K562 (cell line): ENCODE data around the gene CLIP1. TPM values are rescaled to one million over a fixed set of nuclear protein-coding genes. Genes with fewer than 3 reads are reported as not detected.
A peak's percentile ranks its signal among the peaks of the same experiment; 100 is the strongest.
"Not testable (repeated sequence)": the region's sequence is repeated elsewhere in the genome, so short reads cannot be mapped to it uniquely, and the experiment has no call there.

Source experiments
- ATAC-seq: fragments of 200-7000 bp; cut with Tn5 transposase; 3 replicates; pipeline ENCODE4 v1.9.1; 2020; ENCODE audit warnings: moderate library complexity
- BruUV-seq: library from RNA; stranded (reverse); fragments of 400-500 nt; replicated peaks from 2 replicates; lab custom pipeline; 2021; lab: Mats Ljungman, UMichigan
- CTCF ChIA-PET: fragments of 300-600 bp; formaldehyde crosslinking; extraction: SDS; loops from one replicate; lab custom pipeline; 2021; ENCODE audit warnings: low intra/inter-chr PET ratio; lab: Yijun Ruan, JAX
- POLR2A ChIA-PET: fragments of 300-600, 350-650 bp; sonication (Branson Sonifier 250); formaldehyde crosslinking; extraction: SDS; loops from one replicate; lab custom pipeline; 2021; ENCODE audit warnings: antibody characterized with exemption, inconsistent platforms; lab: Yijun Ruan, JAX
- DNase-seq, 4 experiments: peaks; one replicate each; pipeline versions ENCODE4 v3.0.0 to v3.0.0-alpha.2; 2011 to 2018; ENCODE audit warnings: low spot score in 3 of 4, mixed read lengths in 3 of 4; ENCODE audit errors: extremely low read depth in 1 of 4
- FAIRE-seq: peaks from 2 replicates; lab custom pipeline; 2011; peaks lifted over from hg19 to GRCh38; lab: Jason Lieb, UNC
- H2AFZ ChIP-seq: 2 replicates; pipeline ENCODE4 v1.6.0; 2011; ENCODE audit warnings: low read depth, low read length, control low read depth, inconsistent platforms
- H3K27ac ChIP-seq: fragments of 200-600 bp; 3 replicates; pipeline ENCODE4 v1.8.0; 2011; ENCODE audit warnings: low read depth, mild to moderate bottlenecking, control low read depth, inconsistent platforms, low read length, moderate library complexity, mixed read lengths; ENCODE audit errors: extremely low read depth
- H3K27me3 ChIP-seq, 2 experiments: fragments of 300-600 bp in 1 of 2; 2 replicates in 1 of 2; 3 replicates in 1 of 2; pipeline versions ENCODE4 v1.6.0 to v1.8.0; 2011; ENCODE audit warnings: inconsistent platforms in 2 of 2, low read length in 2 of 2, mild to moderate bottlenecking in 1 of 2, mixed read lengths in 1 of 2, moderate library complexity in 1 of 2; ENCODE audit not compliant: control insufficient read depth in 2 of 2, insufficient read depth in 2 of 2
- H3K36me3 ChIP-seq: fragments of 300-600 bp; 3 replicates; pipeline ENCODE4 v1.8.0; 2011; ENCODE audit warnings: mild to moderate bottlenecking, low read length, inconsistent platforms; ENCODE audit not compliant: control insufficient read depth, insufficient read depth
- H3K4me1 ChIP-seq, 2 experiments: fragments of 200-600 bp in 1 of 2; replicated peaks in 1 of 2; 2 replicates in 1 of 2; 3 replicates in 1 of 2; pipeline versions ENCODE4 v1.5.1 to v1.8.0; 2011; ENCODE audit warnings: inconsistent platforms in 2 of 2, low read length in 2 of 2, mild to moderate bottlenecking in 1 of 2, mixed read lengths in 1 of 2, moderate library complexity in 1 of 2; ENCODE audit not compliant: control insufficient read depth in 2 of 2, insufficient read depth in 2 of 2
- H3K4me2 ChIP-seq: 2 replicates; pipeline ENCODE4 v1.6.1; 2011; ENCODE audit warnings: low read length, control low read depth, inconsistent platforms, mixed read lengths; ENCODE audit not compliant: insufficient read depth
- H3K4me3 ChIP-seq: fragments of 200-600 bp; sonication (generic), shearing (Covaris generic); 2 replicates; pipeline ENCODE4 v1.5.1; 2016; ENCODE audit warnings: control low read depth, inconsistent platforms
- H3K79me2 ChIP-seq: fragments of 200-600 bp; 3 replicates; pipeline ENCODE4 v1.8.0; 2011; ENCODE audit warnings: low read length, inconsistent platforms; ENCODE audit not compliant: control insufficient read depth, insufficient read depth
- H3K9ac ChIP-seq, 2 experiments: 2 replicates each; pipeline versions ENCODE4 v1.6.0 to v1.6.1; 2011; ENCODE audit warnings: low read depth in 2 of 2, low read length in 2 of 2, control low read depth in 1 of 2, inconsistent platforms in 1 of 2, mild to moderate bottlenecking in 1 of 2, mixed read lengths in 1 of 2; ENCODE audit not compliant: insufficient read depth in 1 of 2
- H3K9me1 ChIP-seq: one replicate; pipeline ENCODE4 v1.6.0; 2011; ENCODE audit warnings: inconsistent platforms, mild to moderate bottlenecking, low read length, moderate library complexity; ENCODE audit not compliant: control insufficient read depth, insufficient read depth
- H3K9me3 ChIP-seq: replicated peaks from 2 replicates; pipeline ENCODE4 v1.5.1; 2011; ENCODE audit warnings: low read depth, low read length, inconsistent platforms; ENCODE audit not compliant: control insufficient read depth, insufficient read depth
- H4K20me1 ChIP-seq: replicated peaks from 2 replicates; pipeline ENCODE4 v1.6.1; 2011; ENCODE audit warnings: low read length, inconsistent platforms, mixed read lengths; ENCODE audit not compliant: control insufficient read depth, insufficient read depth
- BACH1 ChIP-seq: fragments of 200-800 bp; sonication (Bioruptor generic); IDR thresholded peaks from 2 replicates; pipeline ENCODE4 v1.6.1; 2016; ENCODE audit warnings: missing genetic modification characterization, missing compliant biosample characterization
- EZH2 ChIP-seq: IDR thresholded peaks from 2 replicates; pipeline ENCODE4 v1.6.1; 2012; ENCODE audit warnings: low read depth, mild to moderate bottlenecking, inconsistent platforms, low read length, borderline replicate concordance
- GTF2A2 ChIP-seq: IDR thresholded peaks from 2 replicates; pipeline ENCODE4 v1.6.1; 2016; ENCODE audit warnings: mild to moderate bottlenecking, missing genetic modification characterization, missing compliant biosample characterization
- GTF2F1 ChIP-seq: IDR thresholded peaks from 2 replicates; pipeline ENCODE4 v1.6.1; 2011; ENCODE audit warnings: low read depth, low read length, improper control_type of control experiment
- HDAC2 ChIP-seq: fragments of 450-650 bp; IDR thresholded peaks from 2 replicates; pipeline ENCODE4 v1.6.1; 2016; ENCODE audit warnings: mild to moderate bottlenecking
- KDM1A ChIP-seq, 2 experiments: fragments of 450-650 bp; IDR thresholded peaks; 2 replicates each; pipeline ENCODE4 v1.6.1; 2016; ENCODE audit warnings: mild to moderate bottlenecking in 2 of 2
- LCOR ChIP-seq: sonication (generic); formaldehyde crosslinking; IDR thresholded peaks from 2 replicates; pipeline ENCODE4 v1.8.0; 2022; ENCODE audit warnings: mild to moderate bottlenecking, missing genetic modification reagents
- MECOM ChIP-seq: fragments of 250-450 bp; sonication (Bioruptor Pico); IDR thresholded peaks from 2 replicates; pipeline ENCODE4 v1.8.0; 2022; ENCODE audit warnings: inconsistent platforms
- NR4A1 ChIP-seq, 2 experiments: fragments of 250-450 bp in 1 of 2; fragments of 450-650 bp in 1 of 2; sonication (Bioruptor Pico) in 1 of 2; IDR thresholded peaks; 2 replicates each; pipeline versions ENCODE4 v1.4.0 to v1.6.1; 2016 to 2020; ENCODE audit warnings: mild to moderate bottlenecking in 2 of 2, missing compliant biosample characterization in 1 of 2, missing genetic modification characterization in 1 of 2, moderate library complexity in 1 of 2
- SMARCE1 ChIP-seq: fragments of 450-650 bp; IDR thresholded peaks from 2 replicates; pipeline ENCODE4 v1.7.1; 2016; ENCODE audit warnings: mild to moderate bottlenecking
- SP1 ChIP-seq: sonication (generic); formaldehyde crosslinking; IDR thresholded peaks from 2 replicates; pipeline ENCODE4 v1.8.1; 2022; ENCODE audit warnings: mild to moderate bottlenecking, missing genetic modification reagents
- TBP ChIP-seq: optimal IDR thresholded peaks from 2 replicates; pipeline ENCODE3; 2011; ENCODE audit warnings: low read depth, low read length, improper control_type of control experiment
- TOE1 ChIP-seq, 2 experiments: fragments of 450-650 bp in 1 of 2; sonication (generic) in 1 of 2; formaldehyde crosslinking in 1 of 2; IDR thresholded peaks; 2 replicates each; pipeline versions ENCODE4 v1.7.1 to v1.8.0; 2016 to 2022; ENCODE audit warnings: borderline replicate concordance in 2 of 2, mild to moderate bottlenecking in 2 of 2, antibody characterized with exemption in 1 of 2, inconsistent platforms in 1 of 2, low read depth in 1 of 2, missing genetic modification reagents in 1 of 2, moderate library complexity in 1 of 2
- TRIM24 ChIP-seq, 2 experiments: fragments of 450-650 bp; IDR thresholded peaks; 2 replicates each; pipeline ENCODE4 v1.6.1; 2016
- ZFX ChIP-seq: sonication (generic); formaldehyde crosslinking; IDR thresholded peaks from 2 replicates; pipeline ENCODE4 v1.8.0; 2022; ENCODE audit warnings: mild to moderate bottlenecking, missing genetic modification reagents, moderate library complexity
- ZNF586 ChIP-seq: fragments of 450-650 bp; formaldehyde crosslinking; conservative IDR thresholded peaks from 2 replicates; pipeline ENCODE4 v1.4.0; 2020; ENCODE audit warnings: mild to moderate bottlenecking, moderate library complexity
- WGBS: fragments of 100-300 bp; shearing (Covaris generic); methylation state at CpG from one replicate; pipeline ENCODE4 v1.1.6; 2016; ENCODE audit warnings: low coverage, mixed read lengths; ENCODE audit not compliant: insufficient coverage; ENCODE audit errors: missing lambda C conversion rate; 5-methylcytosine and 5-hydroxymethylcytosine counted together
- in situ Hi-C: fragments of 300-500 bp; cut with MboI; formaldehyde crosslinking; loops from 4 replicates; pipeline ENCODE4 v1.15.0; 2018; ENCODE audit warnings: inconsistent platforms, mixed read lengths
- intact Hi-C: fragments of 100-400 bp; cut with micrococcal nuclease; formaldehyde crosslinking; loops from 2 replicates; pipeline ENCODE4 v1.14.2; 2022
- polyA plus RNA-seq, 8 experiments: library from polyadenylated mRNA; depleted of rRNA in 4 of 8; stranded (reverse) in 5 of 8; unstranded in 3 of 8; fragments of >200 nt; fragmentation: Nextera tagmentation in 2 of 8; fragmentation: Illumina TruSeq in 1 of 8; extraction: Ambion mirVana in 2 of 8; extraction: Trizol in 1 of 8; gene quantifications; 2 replicates each; pipeline versions ENCODE4 v1.2.1 to v1.2.3, GENCODE V29; 2011 to 2014; ENCODE audit warnings: inconsistent platforms in 1 of 8, missing spikeins in 1 of 8
- total RNA-seq, 7 experiments: library from RNA; depleted of rRNA in 6 of 7; stranded (reverse); fragments of >200 nt in 6 of 7; fragmentation: Illumina TruSeq in 2 of 7; extraction: Trizol in 2 of 7; gene quantifications; 2 replicates each; pipeline versions ENCODE4 v1.2.1 to v1.2.3, GENCODE V29; 2011 to 2021; ENCODE audit warnings: low replicate concordance in 1 of 7
- TF ChIP-seq, protein P1 (sequence below): sonication (generic); formaldehyde crosslinking; IDR thresholded peaks from 2 replicates; pipeline ENCODE4 v1.4.0; 2020; ENCODE audit warnings: mild to moderate bottlenecking, missing genetic modification reagents
- TF ChIP-seq, protein P2 (sequence below): sonication (generic); formaldehyde crosslinking; IDR thresholded peaks from 2 replicates; pipeline ENCODE4 v1.5.0; 2020; ENCODE audit warnings: missing genetic modification reagents

Gene CLIP1
- total and polyA plus RNA-seq, 9 of the 15 experiments (the other 6 are each of a cell fraction or from before 2014, with no cell fraction given): 5.8 to 33.9 (median 27.6) TPM

DNA sequence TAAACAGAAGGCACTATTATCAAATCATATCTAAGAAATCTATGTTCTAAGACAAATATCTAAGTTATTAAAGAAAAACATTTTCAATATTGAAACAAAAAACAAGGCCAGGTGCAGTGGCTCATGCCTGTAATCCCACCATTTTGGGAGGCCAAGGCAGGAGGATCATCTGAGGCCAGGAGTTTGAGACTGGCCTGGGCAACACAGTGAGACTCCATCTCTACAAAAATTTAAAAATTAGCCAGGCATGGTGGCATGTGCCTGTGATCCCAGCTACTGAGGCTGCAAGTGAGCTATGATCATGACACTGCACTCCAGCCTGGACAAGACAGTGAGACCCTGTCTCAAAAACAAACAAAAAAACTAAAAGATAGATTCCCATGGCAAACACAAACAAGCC is 54.8 kb downstream of the CLIP1 start (continued):
- TF ChIP-seq MECOM (CRISPR knock-in tag) (peak; percentile 66), ZFX (CRISPR knock-in tag) (peak; percentile 1; the same call in 1 of the 2 replicates), HDAC2 (peak; percentile 30; the same call in 1 of the 2 replicates), NR4A1 (tag; IDR thresholded peaks at IDR 0.05) (peak; percentile 64; the same call in 1 of the 2 replicates), KDM1A (IDR thresholded peaks at IDR 0.05) (peak; percentile 22 to 65; a peak in 2 of 4 replicates)
- TF ChIP-seq, protein P1, sequence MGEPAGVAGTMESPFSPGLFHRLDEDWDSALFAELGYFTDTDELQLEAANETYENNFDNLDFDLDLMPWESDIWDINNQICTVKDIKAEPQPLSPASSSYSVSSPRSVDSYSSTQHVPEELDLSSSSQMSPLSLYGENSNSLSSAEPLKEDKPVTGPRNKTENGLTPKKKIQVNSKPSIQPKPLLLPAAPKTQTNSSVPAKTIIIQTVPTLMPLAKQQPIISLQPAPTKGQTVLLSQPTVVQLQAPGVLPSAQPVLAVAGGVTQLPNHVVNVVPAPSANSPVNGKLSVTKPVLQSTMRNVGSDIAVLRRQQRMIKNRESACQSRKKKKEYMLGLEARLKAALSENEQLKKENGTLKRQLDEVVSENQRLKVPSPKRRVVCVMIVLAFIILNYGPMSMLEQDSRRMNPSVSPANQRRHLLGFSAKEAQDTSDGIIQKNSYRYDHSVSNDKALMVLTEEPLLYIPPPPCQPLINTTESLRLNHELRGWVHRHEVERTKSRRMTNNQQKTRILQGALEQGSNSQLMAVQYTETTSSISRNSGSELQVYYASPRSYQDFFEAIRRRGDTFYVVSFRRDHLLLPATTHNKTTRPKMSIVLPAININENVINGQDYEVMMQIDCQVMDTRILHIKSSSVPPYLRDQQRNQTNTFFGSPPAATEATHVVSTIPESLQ (CRISPR knock-in tag): 0 out of 2 replicates have a peak, but pooled peaks have one; percentile 32
- TF ChIP-seq NR4A1 (CRISPR knock-in tag; IDR thresholded peaks at IDR 0.05): not testable (repeated sequence)

DNA sequence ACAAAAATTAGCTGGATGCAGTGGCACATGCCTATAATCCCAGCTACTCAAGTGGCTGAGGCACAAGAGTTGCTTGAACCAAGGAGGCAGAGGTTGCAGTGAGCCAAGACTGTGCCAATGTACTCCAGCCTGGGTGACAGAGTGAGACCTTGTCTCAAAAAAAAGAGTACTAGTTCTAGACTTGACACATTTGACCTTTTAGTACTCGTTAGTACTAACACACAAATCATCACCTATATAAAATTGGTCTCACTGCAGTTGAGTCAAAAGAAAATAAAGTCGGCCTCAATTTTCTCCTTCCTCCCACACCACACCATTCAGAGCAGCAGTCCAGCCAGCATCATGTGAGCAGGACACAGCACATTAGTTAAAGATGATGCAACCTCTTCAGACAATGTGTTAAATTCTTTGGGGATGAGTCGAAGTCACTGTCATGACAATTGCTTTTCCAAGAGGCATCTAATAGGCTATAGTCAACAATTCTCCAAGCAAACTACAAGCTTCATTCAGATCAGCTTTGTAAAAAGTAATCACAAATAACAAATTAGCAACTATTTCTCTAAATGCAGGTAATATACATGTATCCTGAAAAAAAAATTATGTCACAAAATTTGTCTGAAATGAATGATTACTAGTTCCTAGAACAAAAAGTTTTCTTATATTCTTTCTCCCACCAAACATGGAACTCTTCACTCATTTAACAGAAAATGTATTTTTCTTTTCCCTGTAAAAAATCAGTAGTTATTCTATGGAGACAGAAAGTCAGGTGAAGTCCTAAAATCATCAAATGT is 55.6 kb downstream of the CLIP1 start:
- intact Hi-C loops (no loop called here), in situ Hi-C loops (no loop called here)
- Histone ChIP-seq H3K27me3 (no peaks in the 10 kb centered on the region), H3K79me2 (peaks cover 21% of the 10 kb centered on the region), H4K20me1 (no peaks in the 10 kb centered on the region), H3K4me1 (peaks cover 0 to 17% of the 10 kb centered on the region in 2 experiments; a peak in 2 of 5 replicates), H3K9me3 (no peaks in the 10 kb centered on the region), H3K9me1 (no peaks in the 10 kb centered on the region), H2AFZ (0 out of 2 replicates have a peak overlapping the region, but pooled peaks have one; percentile 14), H3K9ac (no peak overlapping the region), H3K4me3 (no peak overlapping the region), H3K4me2 (no peak overlapping the region), H3K27ac (peak overlapping the region; percentile 60; the same call in 2 of the 3 replicates), H3K36me3 (peaks cover 11% of the 10 kb centered on the region; the same call in 2 of the 3 replicates)
- peak; percentile 94 for FAIRE-seq
- peak; percentile 90 for ATAC-seq
- ChIA-PET POLR2A (interaction anchor here (0.5 to 1.1 kb wide), 5 partner anchors 9 to 374 kb away, joined by 3 read pairs; no protein-coding TSS in a partner anchor), CTCF (no interaction called here)
- DNase-seq: peak; percentile 22 to 61 (median 39)
- WGBS: 43% methylated on average over 3 of the region's 3 CpGs
- TSS peak; percentile 56 for BruUV-seq
- TF ChIP-seq GTF2F1 (no peak), EZH2 (no peak), GTF2A2 (tag) (peak; percentile 30; the same call in 1 of the 2 replicates), SP1 (CRISPR knock-in tag) (no peak), BACH1 (tag) (peak; percentile 78), SMARCE1 (peak; percentile 64; the same call in 1 of the 2 replicates), TRIM24 (IDR thresholded peaks at IDR 0.05) (peak; percentile 74 to 82), LCOR (CRISPR knock-in tag) (0 out of 2 replicates have a peak, but pooled peaks have one; percentile 46), ZNF586 (CRISPR knock-in tag) (no peak), TOE1 (IDR thresholded peaks at IDR 0.05; ENCODE audit: borderline replicate concordance) (0 out of 2 replicates have a peak, but pooled peaks have one; percentile 69), TOE1 (CRISPR knock-in tag; IDR thresholded peaks at IDR 0.05; ENCODE audit: borderline replicate concordance, low read depth) (no peak), TBP (no peak)
- TF ChIP-seq, protein P2, sequence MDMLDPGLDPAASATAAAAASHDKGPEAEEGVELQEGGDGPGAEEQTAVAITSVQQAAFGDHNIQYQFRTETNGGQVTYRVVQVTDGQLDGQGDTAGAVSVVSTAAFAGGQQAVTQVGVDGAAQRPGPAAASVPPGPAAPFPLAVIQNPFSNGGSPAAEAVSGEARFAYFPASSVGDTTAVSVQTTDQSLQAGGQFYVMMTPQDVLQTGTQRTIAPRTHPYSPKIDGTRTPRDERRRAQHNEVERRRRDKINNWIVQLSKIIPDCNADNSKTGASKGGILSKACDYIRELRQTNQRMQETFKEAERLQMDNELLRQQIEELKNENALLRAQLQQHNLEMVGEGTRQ (CRISPR knock-in tag): peak; percentile 63
